ENCODE results near the gene SNAPC3. TPM values are rescaled to one million over a fixed set of nuclear protein-coding genes. Genes with fewer than 3 reads are reported as not detected.

Gene SNAPC3
- total RNA-seq (2022; extraction: Qiagen RNA extraction; ENCODE audit: low read depth): 13.5 to 21.2 TPM (median 20.9 TPM) in 5 replicates

GRCh38 chr9:15422372-15423230, at the start of gene SNAPC3:
SNAPC3 (plus strand) TSS chr9:15422876; CDS start chr9:15422880, 4 bp downstream.

GRCh38 chr9:15510789-15511575, 88.3 kb downstream of the SNAPC3 start, which contains the start of gene PSIP1:
PSIP1 (minus strand) TSS chr9:15510970; CDS start chr9:15510188, 782 bp downstream.

Other genes starting within 250 kb of the SNAPC3 start
- 0.57 to 1.2 TPM (median 0.99 TPM) in 5 replicates for gene TTC39B, start 115.7 kb upstream of the SNAPC3 start, total RNA-seq (2022; extraction: Qiagen RNA extraction; ENCODE audit: low read depth)
- gene PSIP1, start 88.1 kb downstream of the SNAPC3 start, total RNA-seq (2022; extraction: Qiagen RNA extraction; ENCODE audit: low read depth): 48.3 to 69.0 TPM (median 61.8 TPM) in 5 replicates
- gene CCDC171, start 130.2 kb downstream of the SNAPC3 start, total RNA-seq (2022; extraction: Qiagen RNA extraction; ENCODE audit: low read depth): 0.31 to 0.49 TPM (median 0.40 TPM) in 5 replicates

Measured in A549 treated with DMSO at 1 μM for 4 hours (cell line).